IPS-15b (cell line): Measurements from ENCODE around the gene SYT2.
"Not testable (repeated sequence)": the region's sequence is repeated elsewhere in the genome, so short reads cannot be mapped to it uniquely, and the experiment has no call there.

ENCODE experiments used
- H3K27me3 ChIP-seq: one replicate; pipeline ENCODE4 v1.6.1; 2013; ENCODE audit warnings: low read length; ENCODE audit not compliant: control insufficient read depth, insufficient read depth
- H3K36me3 ChIP-seq: one replicate; pipeline ENCODE4 v1.6.1; 2013; ENCODE audit warnings: low read length; ENCODE audit not compliant: control insufficient read depth, insufficient read depth
- H3K4me1 ChIP-seq: one replicate; pipeline ENCODE4 v1.6.1; 2013; ENCODE audit warnings: mild to moderate bottlenecking, low read length; ENCODE audit not compliant: control insufficient read depth, insufficient read depth
- H3K4me3 ChIP-seq: one replicate; pipeline ENCODE4 v1.5.1; 2013; ENCODE audit warnings: low read depth, low read length
- H3K9ac ChIP-seq: one replicate; pipeline ENCODE4 v1.6.1; 2013; ENCODE audit warnings: low read depth, mild to moderate bottlenecking, low read length
- H3K9me3 ChIP-seq: one replicate; pipeline ENCODE4 v1.6.1; 2013; ENCODE audit warnings: mild to moderate bottlenecking, low read length; ENCODE audit not compliant: control insufficient read depth, insufficient read depth

Gene SYT2

GRCh38 chr1:202614363-202615207, 95.7 kb downstream of the SYT2 start:
- H3K27me3 ChIP-seq, H3K4me3 ChIP-seq, H3K4me1 ChIP-seq, H3K9ac ChIP-seq, H3K9me3 ChIP-seq, H3K36me3 ChIP-seq: not testable (repeated sequence)

- Histone ChIP-seq H3K36me3 (no peaks in the 10 kb centered on the region), H3K4me1 (no peaks in the 10 kb centered on the region), H3K9ac (no peak overlapping the region), H3K4me3 (no peak overlapping the region), H3K9me3 (no peaks in the 10 kb centered on the region), H3K27me3 (no peaks in the 10 kb centered on the region)
These were observed 96.7 kb downstream of the SYT2 start for GRCh38 chr1:202613571-202613970.

- H3K9ac ChIP-seq, H3K9me3 ChIP-seq, H3K4me1 ChIP-seq, H3K36me3 ChIP-seq, H3K27me3 ChIP-seq, H3K4me3 ChIP-seq: not testable (repeated sequence)
These were observed 98.2 kb downstream of the SYT2 start for GRCh38 chr1:202612036-202612435.

GRCh38 chr1:202605515-202605914, 104.7 kb downstream of the SYT2 start:
- H3K9ac ChIP-seq, result no peak overlapping the region
- no peaks in the 10 kb centered on the region for H3K9me3 ChIP-seq
- no peaks in the 10 kb centered on the region for H3K4me1 ChIP-seq
- H3K4me3 ChIP-seq, result no peak overlapping the region
- H3K36me3 ChIP-seq, result no peaks in the 10 kb centered on the region
- no peaks in the 10 kb centered on the region for H3K27me3 ChIP-seq

- H3K36me3 ChIP-seq, result peaks cover 7% of the 10 kb centered on the region
- no peak overlapping the region for H3K9ac ChIP-seq
- H3K4me3 ChIP-seq, result no peak overlapping the region
- H3K27me3 ChIP-seq, result no peaks in the 10 kb centered on the region
- H3K9me3 ChIP-seq, result no peaks in the 10 kb centered on the region
- no peaks in the 10 kb centered on the region for H3K4me1 ChIP-seq
These were observed 106.8 kb downstream of the SYT2 start for GRCh38 chr1:202603435-202603834.

GRCh38 chr1:202600432-202601041, 109.7 kb downstream of the SYT2 start:
- H3K4me1 ChIP-seq, result no peaks in the 10 kb centered on the region
- H3K36me3 ChIP-seq, result peaks cover 7% of the 10 kb centered on the region
- H3K9ac ChIP-seq, result no peak overlapping the region
- H3K4me3 ChIP-seq, result no peak overlapping the region
- no peaks in the 10 kb centered on the region for H3K27me3 ChIP-seq
- H3K9me3 ChIP-seq, result no peaks in the 10 kb centered on the region

GRCh38 chr1:202599669-202600431, 110.4 kb downstream of the SYT2 start:
- Histone ChIP-seq H3K27me3 (no peaks in the 10 kb centered on the region), H3K9ac (no peak overlapping the region), H3K36me3 (peaks cover 7% of the 10 kb centered on the region), H3K9me3 (no peaks in the 10 kb centered on the region), H3K4me1 (no peaks in the 10 kb centered on the region), H3K4me3 (no peak overlapping the region)

- Histone ChIP-seq H3K9ac (no peak overlapping the region), H3K4me3 (no peak overlapping the region), H3K36me3 (peaks cover 10% of the 10 kb centered on the region), H3K9me3 (no peaks in the 10 kb centered on the region), H3K27me3 (no peaks in the 10 kb centered on the region), H3K4me1 (no peaks in the 10 kb centered on the region)
These were observed 113.0 kb downstream of the SYT2 start for GRCh38 chr1:202597090-202597761.

- Histone ChIP-seq H3K4me1 (no peaks in the 10 kb centered on the region), H3K9ac (no peak overlapping the region), H3K36me3 (peaks cover 10% of the 10 kb centered on the region), H3K4me3 (no peak overlapping the region), H3K27me3 (no peaks in the 10 kb centered on the region), H3K9me3 (no peaks in the 10 kb centered on the region)
These were observed 113.6 kb downstream of the SYT2 start for GRCh38 chr1:202596638-202597037.

- H3K27me3 ChIP-seq, result no peaks in the 10 kb centered on the region
- H3K36me3 ChIP-seq, result peaks cover 3% of the 10 kb centered on the region
- peaks cover 3% of the 10 kb centered on the region for H3K4me1 ChIP-seq
- no peaks in the 10 kb centered on the region for H3K9me3 ChIP-seq
- no peak overlapping the region for H3K9ac ChIP-seq
- no peak overlapping the region for H3K4me3 ChIP-seq
These were observed 116.4 kb downstream of the SYT2 start for GRCh38 chr1:202593845-202594244.

GRCh38 chr1:202592146-202592545, 118.1 kb downstream of the SYT2 start:
- peaks cover 6% of the 10 kb centered on the region for H3K4me1 ChIP-seq
- no peaks in the 10 kb centered on the region for H3K27me3 ChIP-seq

More at GRCh38 chr1:202592146-202592545, 118.1 kb downstream of the SYT2 start:
- peaks cover 3% of the 10 kb centered on the region for H3K36me3 ChIP-seq
- H3K9ac ChIP-seq, result no peak overlapping the region
- no peak overlapping the region for H3K4me3 ChIP-seq
- H3K9me3 ChIP-seq, result no peaks in the 10 kb centered on the region
